SU-DHL-6 (cell line): ENCODE data around the gene PLA2G6.

ENCODE experiments used
- H2AFZ ChIP-seq: fragments of 200-600 bp; sonication (generic); 2 replicates; pipeline ENCODE4 v1.6.1; 2014; ENCODE audit warnings: low read depth, mild to moderate bottlenecking, moderate library complexity, mixed read lengths, antibody characterized with exemption, low read length; ENCODE audit not compliant: severe bottlenecking
- H3F3A ChIP-seq: fragments of 200-600 bp; shearing (Covaris generic); 2 replicates; pipeline ENCODE4 v1.6.0; 2016; ENCODE audit warnings: antibody characterized with exemption, mild to moderate bottlenecking; ENCODE audit not compliant: insufficient read depth
- H3K27ac ChIP-seq: fragments of 200-600 bp; sonication (generic); 2 replicates; pipeline ENCODE4 v1.5.1; 2016; ENCODE audit warnings: low read depth, mild to moderate bottlenecking, low read length, moderate library complexity, mixed read lengths
- H3K27me3 ChIP-seq: fragments of 200-600 bp; sonication (generic), shearing (Covaris generic); 2 replicates; pipeline ENCODE4 v1.6.0; 2014; ENCODE audit warnings: mild to moderate bottlenecking, low read length
- H3K36me3 ChIP-seq: fragments of 200-600 bp; sonication (generic); 2 replicates; pipeline ENCODE4 v1.6.1; 2014; ENCODE audit warnings: mild to moderate bottlenecking, low read length, mixed read lengths
- H3K4me2 ChIP-seq: fragments of 300-600, 200-600 bp; shearing (Covaris generic), sonication (generic); 2 replicates; pipeline ENCODE4 v1.6.0; 2014; ENCODE audit warnings: low read length, low read depth, mild to moderate bottlenecking; ENCODE audit not compliant: poor library complexity, severe bottlenecking
- H3K4me3 ChIP-seq: fragments of 200-600 bp; sonication (generic); 2 replicates; pipeline ENCODE4 v1.5.1; 2014; ENCODE audit warnings: antibody characterized with exemption, low read length, mild to moderate bottlenecking, mixed read lengths; ENCODE audit not compliant: insufficient read depth, poor library complexity, severe bottlenecking
- H3K79me2 ChIP-seq: fragments of 200-600 bp; sonication (generic); 2 replicates; pipeline ENCODE4 v1.6.1; 2014; ENCODE audit warnings: mild to moderate bottlenecking, low read length, moderate library complexity; ENCODE audit not compliant: insufficient read depth
- H3K9ac ChIP-seq: fragments of 200-600 bp; sonication (generic); 2 replicates; pipeline ENCODE4 v1.7.0; 2014; ENCODE audit warnings: mild to moderate bottlenecking, low read length
- H3K9me2 ChIP-seq: fragments of 200-600 bp; sonication (generic); replicated peaks from 2 replicates; pipeline ENCODE4 v1.6.1; 2014; ENCODE audit warnings: low read length; ENCODE audit not compliant: insufficient read depth
- H3K9me3 ChIP-seq: fragments of 200-600 bp; sonication (generic); 2 replicates; pipeline ENCODE4 v1.6.1; 2014; ENCODE audit warnings: low read length, mixed read lengths; ENCODE audit not compliant: insufficient read depth
- H4K20me1 ChIP-seq: fragments of 200-600 bp; sonication (generic); 2 replicates; pipeline ENCODE4 v1.6.1; 2014; ENCODE audit warnings: low read depth, mild to moderate bottlenecking, antibody characterized with exemption, low read length, moderate library complexity, mixed read lengths
- CTCF ChIP-seq: fragments of 200-600 bp; sonication (generic); IDR thresholded peaks from one replicate; pipeline ENCODE4 v1.5.1; 2017; ENCODE audit warnings: antibody characterized with exemption, mild to moderate bottlenecking, low read length, moderate library complexity; ENCODE audit not compliant: insufficient read depth, poor library complexity, severe bottlenecking
- EZH2phosphoT487 ChIP-seq: fragments of 200-600 bp; sonication (generic), shearing (Covaris generic); conservative IDR thresholded peaks from 2 replicates; pipeline ENCODE4 v1.6.1; 2018; ENCODE audit warnings: mild to moderate bottlenecking, antibody characterized with exemption, low read length, moderate library complexity, mixed read lengths

PLA2G6 gene

GRCh38 chr22:38228873-38229740 lies 47.5 kb upstream of the PLA2G6 start:
- no peaks in the 10 kb centered on the region for H3K9me2 ChIP-seq
- H3K79me2 ChIP-seq, result no peaks in the 10 kb centered on the region
- H4K20me1 ChIP-seq, result no peaks in the 10 kb centered on the region
- no peaks in the 10 kb centered on the region for H3F3A ChIP-seq
- H3K36me3 ChIP-seq, result no peaks in the 10 kb centered on the region
- H2AFZ ChIP-seq, result no peak overlapping the region
- no peak overlapping the region for H3K9ac ChIP-seq
- H3K4me3 ChIP-seq, result no peak overlapping the region
- no peaks in the 10 kb centered on the region for H3K9me3 ChIP-seq
- TF ChIP-seq CTCF, result no peak
- TF ChIP-seq EZH2phosphoT487, result no peak
- no peak overlapping the region for H3K4me2 ChIP-seq
- no peak overlapping the region for H3K27ac ChIP-seq
- H3K27me3 ChIP-seq, result no peaks in the 10 kb centered on the region

- H3K4me3 ChIP-seq, result no peak overlapping the region
- H3K4me2 ChIP-seq, result no peak overlapping the region
These were observed 46.8 kb upstream of the PLA2G6 start for GRCh38 chr22:38228326-38228872.

GRCh38 chr22:38226853-38227649 lies 45.4 kb upstream of the PLA2G6 start:
- TF ChIP-seq CTCF (no peak), EZH2phosphoT487 (no peak)
- H3K9me3 ChIP-seq, result no peaks in the 10 kb centered on the region
- H3K9ac ChIP-seq, result no peak overlapping the region
- no peak overlapping the region for H3K4me2 ChIP-seq
- H3K27ac ChIP-seq, result no peak overlapping the region
- H3K36me3 ChIP-seq, result no peaks in the 10 kb centered on the region
- no peaks in the 10 kb centered on the region for H3K79me2 ChIP-seq
- no peaks in the 10 kb centered on the region for H4K20me1 ChIP-seq
- H3F3A ChIP-seq, result no peaks in the 10 kb centered on the region
- no peaks in the 10 kb centered on the region for H3K9me2 ChIP-seq
- H3K4me3 ChIP-seq, result no peak overlapping the region
- H3K27me3 ChIP-seq, result no peaks in the 10 kb centered on the region
- H2AFZ ChIP-seq, result no peak overlapping the region

More at GRCh38 chr22:38228326-38228872, 46.8 kb upstream of the PLA2G6 start:
- Histone ChIP-seq H3K27ac (no peak overlapping the region), H3K79me2 (no peaks in the 10 kb centered on the region), H3K27me3 (no peaks in the 10 kb centered on the region), H3K36me3 (no peaks in the 10 kb centered on the region), H3F3A (no peaks in the 10 kb centered on the region), H3K9me2 (no peaks in the 10 kb centered on the region), H3K9me3 (no peaks in the 10 kb centered on the region), H3K9ac (no peak overlapping the region), H2AFZ (no peak overlapping the region), H4K20me1 (no peaks in the 10 kb centered on the region)
- TF ChIP-seq EZH2phosphoT487, result no peak
- TF ChIP-seq CTCF, result no peak
